Inflammatory macrophage treated with lipopolysaccharide for 1 hour (primary cell): ENCODE results near the gene CEMIP2.

Source experiments
- DNase-seq, 2 donors: peaks; one replicate each; pipeline ENCODE4 v3.0.0-alpha.2; 2020 to 2022

Gene CEMIP2

GRCh38 chr9:71637375-71637774 is 130.9 kb downstream of the CEMIP2 start:
- DNase-seq: no peak

- no peak for DNase-seq
Measured at GRCh38 chr9:71636143-71636839, 132.0 kb downstream of the CEMIP2 start.

- no peak for DNase-seq
Measured at GRCh38 chr9:71634752-71635151, 133.6 kb downstream of the CEMIP2 start.
